Caco-2 (cell line): Measurements from ENCODE around the gene GRK4. TPM values are rescaled to one million over a fixed set of nuclear protein-coding genes. Genes with fewer than 3 reads are reported as not detected.

ENCODE experiments used
- BruUV-seq: library from RNA; stranded (reverse); fragments of 400-500 nt; replicated peaks from 2 replicates; lab custom pipeline; 2021; lab: Mats Ljungman, UMichigan
- CTCF ChIA-PET: fragments of 300-600 bp; sonication (Branson Sonifier 250); formaldehyde crosslinking; loops from one replicate; lab custom pipeline; 2022; ENCODE audit warnings: antibody characterized with exemption; lab: Charles Lee
- POLR2A ChIA-PET: fragments of 300-600 bp; sonication (Branson Sonifier 250); formaldehyde crosslinking; loops from one replicate; lab custom pipeline; 2022; ENCODE audit warnings: antibody characterized with exemption; lab: Charles Lee
- DNase-seq, 2 experiments: peaks; one replicate each; pipeline versions ENCODE4 v3.0.0 to v3.0.0-alpha.2; 2020 to 2022
- H3K27me3 ChIP-seq: replicated peaks from 2 replicates; pipeline ENCODE4 v1.6.0; 2011; ENCODE audit warnings: low read length; ENCODE audit not compliant: control insufficient read depth, insufficient read depth
- H3K36me3 ChIP-seq: 2 replicates; pipeline ENCODE4 v1.5.1; 2011; ENCODE audit warnings: low read length; ENCODE audit not compliant: control insufficient read depth, insufficient read depth
- H3K4me1 ChIP-seq: fragments of 250-450 bp; sonication (Bioruptor Pico); 2 replicates; pipeline ENCODE4 v1.5.1; 2020; ENCODE audit warnings: mild to moderate bottlenecking
- H3K4me3 ChIP-seq: 2 replicates; pipeline ENCODE4 v1.5.1; 2011; ENCODE audit warnings: low read depth, mild to moderate bottlenecking, control low read depth, low read length
- H3K9me3 ChIP-seq: fragments of 250-450 bp; sonication (Bioruptor Pico); 2 replicates; pipeline ENCODE4 v1.5.1; 2020; ENCODE audit warnings: mild to moderate bottlenecking, moderate library complexity
- H3K27ac Mint-ChIP-seq: one replicate; pipeline ENCODE4 v1.8.0; 2022; ENCODE audit warnings: mixed read lengths; ENCODE audit not compliant: unreplicated experiment
- H3K27me3 Mint-ChIP-seq: one replicate; pipeline ENCODE4 v1.8.0; 2022; ENCODE audit warnings: mixed read lengths; ENCODE audit not compliant: insufficient read depth, unreplicated experiment
- H3K36me3 Mint-ChIP-seq: one replicate; pipeline ENCODE4 v1.8.0; 2022; ENCODE audit warnings: mild to moderate bottlenecking, mixed read lengths; ENCODE audit not compliant: insufficient read depth, unreplicated experiment
- H3K4me1 Mint-ChIP-seq: one replicate; pipeline ENCODE4 v1.8.0; 2022; ENCODE audit warnings: low read depth, mixed read lengths; ENCODE audit not compliant: unreplicated experiment
- H3K4me3 Mint-ChIP-seq: one replicate; pipeline ENCODE4 v1.8.0; 2022; ENCODE audit warnings: mild to moderate bottlenecking, moderate library complexity, mixed read lengths; ENCODE audit not compliant: unreplicated experiment
- H3K9me3 Mint-ChIP-seq: one replicate; pipeline ENCODE4 v1.8.0; 2022; ENCODE audit warnings: mixed read lengths; ENCODE audit not compliant: unreplicated experiment
- CTCF ChIP-seq, 2 experiments: fragments of 200-600 bp in 1 of 2; IDR thresholded peaks; 1 replicate in 1 of 2; 2 replicates in 1 of 2; pipeline versions ENCODE4 v1.5.1 to v1.8.0; 2011 to 2022; ENCODE audit warnings: antibody characterized with exemption in 1 of 2, control low read depth in 1 of 2, inconsistent platforms in 1 of 2, low read depth in 1 of 2, low read length in 1 of 2, mild to moderate bottlenecking in 1 of 2, moderate library complexity in 1 of 2; ENCODE audit not compliant: insufficient read depth in 1 of 2, severe bottlenecking in 1 of 2, unreplicated experiment in 1 of 2
- intact Hi-C: fragments of 100-400 bp; cut with micrococcal nuclease; formaldehyde crosslinking; loops from one replicate; pipeline ENCODE4 v1.10.0; 2022; ENCODE audit not compliant: unreplicated experiment
- total RNA-seq: library from RNA; stranded (reverse); gene quantifications from 2 replicates; pipeline ENCODE4 v1.2.3, GENCODE V29; 2022

The GRK4 gene
- total RNA-seq, 1 experiment from 2014 or later: 7.1 TPM

GRCh38 chr4:2996415-2996814, 33.0 kb downstream of the GRK4 start:
- TF ChIP-seq CTCF (IDR thresholded peaks at IDR 0.05; ENCODE audit: insufficient read depth in 1 of 2, low read depth in 1 of 2, low read length in 1 of 2, severe bottlenecking in 1 of 2, unreplicated experiment in 1 of 2): no peak
- H3K27me3 Mint-ChIP-seq: no peaks in the 10 kb centered on the region
- no peak for DNase-seq
- H3K27ac Mint-ChIP-seq: no peak overlapping the region
- no peaks in the 10 kb centered on the region for H3K36me3 Mint-ChIP-seq
- intact Hi-C loops: no loop called here
- H3K36me3 ChIP-seq: no peaks in the 10 kb centered on the region
- POLR2A ChIA-PET: no interaction called here
- H3K4me3 Mint-ChIP-seq: no peak overlapping the region
- no peaks in the 10 kb centered on the region for H3K4me1 ChIP-seq
- H3K27me3 ChIP-seq: no peaks in the 10 kb centered on the region
- H3K4me1 Mint-ChIP-seq: peaks cover 8% of the 10 kb centered on the region
- no peak overlapping the region for H3K4me3 ChIP-seq
- no peaks in the 10 kb centered on the region for H3K9me3 ChIP-seq
- no peaks in the 10 kb centered on the region for H3K9me3 Mint-ChIP-seq
- CTCF ChIA-PET: no interaction called here
- no TSS peak for BruUV-seq

GRCh38 chr4:3007724-3008123, 44.4 kb downstream of the GRK4 start:
- Histone ChIP-seq H3K4me1 (no peaks in the 10 kb centered on the region), H3K9me3 (no peaks in the 10 kb centered on the region), H3K4me3 (no peak overlapping the region), H3K36me3 (no peaks in the 10 kb centered on the region), H3K27me3 (no peaks in the 10 kb centered on the region)
- no peaks in the 10 kb centered on the region for H3K27me3 Mint-ChIP-seq
- no peaks in the 10 kb centered on the region for H3K36me3 Mint-ChIP-seq
- H3K27ac Mint-ChIP-seq: no peak overlapping the region
- ChIA-PET POLR2A (no interaction called here), CTCF (no interaction called here)
- DNase-seq: no peak
- intact Hi-C loops: no loop called here
- no TSS peak for BruUV-seq
- no peaks in the 10 kb centered on the region for H3K4me1 Mint-ChIP-seq
- TF ChIP-seq CTCF (IDR thresholded peaks at IDR 0.05; ENCODE audit: insufficient read depth in 1 of 2, low read depth in 1 of 2, low read length in 1 of 2, severe bottlenecking in 1 of 2, unreplicated experiment in 1 of 2): no peak
- no peak overlapping the region for H3K4me3 Mint-ChIP-seq
- no peaks in the 10 kb centered on the region for H3K9me3 Mint-ChIP-seq

- no peak overlapping the region for H3K4me3 ChIP-seq
- POLR2A ChIA-PET: no interaction called here
- TF ChIP-seq CTCF (IDR thresholded peaks at IDR 0.05; ENCODE audit: insufficient read depth in 1 of 2, low read depth in 1 of 2, low read length in 1 of 2, severe bottlenecking in 1 of 2, unreplicated experiment in 1 of 2): peak in 1 of 2 experiments; percentile 37
- H3K4me1 Mint-ChIP-seq: peaks cover 9% of the 10 kb centered on the region
- H3K9me3 Mint-ChIP-seq: no peaks in the 10 kb centered on the region
- H3K9me3 ChIP-seq: no peaks in the 10 kb centered on the region
- no peaks in the 10 kb centered on the region for H3K36me3 ChIP-seq
- intact Hi-C loops: no loop called here
- H3K27ac Mint-ChIP-seq: no peak overlapping the region
- no TSS peak for BruUV-seq
- no peak overlapping the region for H3K4me3 Mint-ChIP-seq
- H3K36me3 Mint-ChIP-seq: no peaks in the 10 kb centered on the region
- H3K27me3 Mint-ChIP-seq: no peaks in the 10 kb centered on the region
- no peaks in the 10 kb centered on the region for H3K27me3 ChIP-seq
- CTCF ChIA-PET: interaction anchor here (0.6 to 1.2 kb wide), 6 partner anchors 19 to 1250 kb away, joined by 3 to 5 read pairs (median 3); no protein-coding TSS in a partner anchor
- peaks cover 7% of the 10 kb centered on the region; the same call in 1 of the 2 replicates for H3K4me1 ChIP-seq
- peak in 1 of 2 experiments; percentile 24 for DNase-seq
These were observed 46.1 kb downstream of the GRK4 start for GRCh38 chr4:3009422-3009821.
